K562 (cell line): ENCODE data around the gene KMT5C. TPM values are rescaled to one million over a fixed set of nuclear protein-coding genes. Genes with fewer than 3 reads are reported as not detected.

ENCODE experiments used
- ATAC-seq: fragments of 200-7000 bp; cut with Tn5 transposase; 3 replicates; pipeline ENCODE4 v1.9.1; 2020; ENCODE audit warnings: moderate library complexity
- BruUV-seq: library from RNA; stranded (reverse); fragments of 400-500 nt; replicated peaks from 2 replicates; lab custom pipeline; 2021; lab: Mats Ljungman, UMichigan
- CTCF ChIA-PET: fragments of 300-600 bp; formaldehyde crosslinking; extraction: SDS; loops from one replicate; lab custom pipeline; 2021; ENCODE audit warnings: low intra/inter-chr PET ratio; lab: Yijun Ruan, JAX
- POLR2A ChIA-PET: fragments of 300-600, 350-650 bp; sonication (Branson Sonifier 250); formaldehyde crosslinking; extraction: SDS; loops from one replicate; lab custom pipeline; 2021; ENCODE audit warnings: antibody characterized with exemption, inconsistent platforms; lab: Yijun Ruan, JAX
- DNase-seq, 4 experiments: peaks; one replicate each; pipeline versions ENCODE4 v3.0.0 to v3.0.0-alpha.2; 2011 to 2018; ENCODE audit warnings: low spot score in 3 of 4, mixed read lengths in 3 of 4; ENCODE audit errors: extremely low read depth in 1 of 4
- FAIRE-seq: peaks from 2 replicates; lab custom pipeline; 2011; peaks lifted over from hg19 to GRCh38; lab: Jason Lieb, UNC
- H2AFZ ChIP-seq: 2 replicates; pipeline ENCODE4 v1.6.0; 2011; ENCODE audit warnings: low read depth, low read length, control low read depth, inconsistent platforms
- H3K27ac ChIP-seq: fragments of 200-600 bp; 3 replicates; pipeline ENCODE4 v1.8.0; 2011; ENCODE audit warnings: low read depth, mild to moderate bottlenecking, control low read depth, inconsistent platforms, low read length, moderate library complexity, mixed read lengths; ENCODE audit errors: extremely low read depth
- H3K27me3 ChIP-seq, 2 experiments: fragments of 300-600 bp in 1 of 2; 2 replicates in 1 of 2; 3 replicates in 1 of 2; pipeline versions ENCODE4 v1.6.0 to v1.8.0; 2011; ENCODE audit warnings: inconsistent platforms in 2 of 2, low read length in 2 of 2, mild to moderate bottlenecking in 1 of 2, mixed read lengths in 1 of 2, moderate library complexity in 1 of 2; ENCODE audit not compliant: control insufficient read depth in 2 of 2, insufficient read depth in 2 of 2
- H3K36me3 ChIP-seq: fragments of 300-600 bp; 3 replicates; pipeline ENCODE4 v1.8.0; 2011; ENCODE audit warnings: mild to moderate bottlenecking, low read length, inconsistent platforms; ENCODE audit not compliant: control insufficient read depth, insufficient read depth
- H3K4me1 ChIP-seq, 2 experiments: fragments of 200-600 bp in 1 of 2; replicated peaks in 1 of 2; 2 replicates in 1 of 2; 3 replicates in 1 of 2; pipeline versions ENCODE4 v1.5.1 to v1.8.0; 2011; ENCODE audit warnings: inconsistent platforms in 2 of 2, low read length in 2 of 2, mild to moderate bottlenecking in 1 of 2, mixed read lengths in 1 of 2, moderate library complexity in 1 of 2; ENCODE audit not compliant: control insufficient read depth in 2 of 2, insufficient read depth in 2 of 2
- H3K4me2 ChIP-seq: 2 replicates; pipeline ENCODE4 v1.6.1; 2011; ENCODE audit warnings: low read length, control low read depth, inconsistent platforms, mixed read lengths; ENCODE audit not compliant: insufficient read depth
- H3K4me3 ChIP-seq: fragments of 200-600 bp; sonication (generic), shearing (Covaris generic); 2 replicates; pipeline ENCODE4 v1.5.1; 2016; ENCODE audit warnings: control low read depth, inconsistent platforms
- H3K79me2 ChIP-seq: fragments of 200-600 bp; 3 replicates; pipeline ENCODE4 v1.8.0; 2011; ENCODE audit warnings: low read length, inconsistent platforms; ENCODE audit not compliant: control insufficient read depth, insufficient read depth
- H3K9ac ChIP-seq, 2 experiments: 2 replicates each; pipeline versions ENCODE4 v1.6.0 to v1.6.1; 2011; ENCODE audit warnings: low read depth in 2 of 2, low read length in 2 of 2, control low read depth in 1 of 2, inconsistent platforms in 1 of 2, mild to moderate bottlenecking in 1 of 2, mixed read lengths in 1 of 2; ENCODE audit not compliant: insufficient read depth in 1 of 2
- H3K9me1 ChIP-seq: one replicate; pipeline ENCODE4 v1.6.0; 2011; ENCODE audit warnings: inconsistent platforms, mild to moderate bottlenecking, low read length, moderate library complexity; ENCODE audit not compliant: control insufficient read depth, insufficient read depth
- H3K9me3 ChIP-seq: replicated peaks from 2 replicates; pipeline ENCODE4 v1.5.1; 2011; ENCODE audit warnings: low read depth, low read length, inconsistent platforms; ENCODE audit not compliant: control insufficient read depth, insufficient read depth
- H4K20me1 ChIP-seq: replicated peaks from 2 replicates; pipeline ENCODE4 v1.6.1; 2011; ENCODE audit warnings: low read length, inconsistent platforms, mixed read lengths; ENCODE audit not compliant: control insufficient read depth, insufficient read depth
- BRF1 ChIP-seq: IDR thresholded peaks from 3 replicates; pipeline ENCODE4 v1.6.1; 2011; ENCODE audit warnings: borderline replicate concordance, mild to moderate bottlenecking; ENCODE audit not compliant: insufficient read length; ENCODE audit errors: extremely low read depth
- EP400 ChIP-seq: fragments of 450-650 bp; IDR thresholded peaks from 2 replicates; pipeline ENCODE4 v1.6.1; 2017; ENCODE audit warnings: antibody characterized with exemption, mild to moderate bottlenecking, moderate library complexity
- ETS2 ChIP-seq: IDR thresholded peaks from 2 replicates; pipeline ENCODE4 v1.6.1; 2016; ENCODE audit warnings: borderline replicate concordance, missing genetic modification characterization, mild to moderate bottlenecking, moderate library complexity, missing compliant biosample characterization; ENCODE audit not compliant: poor library complexity, severe bottlenecking
- NRF1 ChIP-seq, 2 experiments: fragments of 450-650 bp; IDR thresholded peaks in 1 of 2; conservative IDR thresholded peaks in 1 of 2; 2 replicates each; pipeline ENCODE4 v1.6.1; 2014; ENCODE audit warnings: mild to moderate bottlenecking in 2 of 2
- POU5F1 ChIP-seq: fragments of 150-350 bp; IDR thresholded peaks from 2 replicates; pipeline ENCODE4 v1.6.1; 2014; ENCODE audit warnings: borderline replicate concordance, low read length, low read depth, mild to moderate bottlenecking; ENCODE audit not compliant: partially characterized antibody
- SIX5 ChIP-seq, 2 experiments: IDR thresholded peaks; 2 replicates each; pipeline ENCODE4 v1.6.1; 2011; ENCODE audit warnings: low read length in 2 of 2, borderline replicate concordance in 1 of 2, low read depth in 1 of 2, mild to moderate bottlenecking in 1 of 2, moderate library complexity in 1 of 2; ENCODE audit not compliant: insufficient read depth in 1 of 2
- STAG1 ChIP-seq: sonication (generic); formaldehyde crosslinking; IDR thresholded peaks from 2 replicates; pipeline ENCODE4 v1.5.0; 2020; ENCODE audit warnings: missing genetic modification reagents, borderline replicate concordance
- TBL1XR1 ChIP-seq, 2 experiments: IDR thresholded peaks; 2 replicates each; pipeline ENCODE4 v1.6.1; 2012; ENCODE audit warnings: improper control_type of control experiment in 2 of 2, low read length in 2 of 2, mild to moderate bottlenecking in 1 of 2
- ZBTB11 ChIP-seq, 3 experiments: fragments of 200-800 bp in 1 of 3; fragments of 250-450 bp in 1 of 3; fragments of 450-650 bp in 1 of 3; sonication (Bioruptor Pico) in 1 of 3; sonication (Bioruptor generic) in 1 of 3; formaldehyde crosslinking in 1 of 3; IDR thresholded peaks; 2 replicates each; pipeline versions ENCODE4 v1.6.1 to v1.8.0; 2016 to 2022; ENCODE audit warnings: mild to moderate bottlenecking in 2 of 3, missing genetic modification characterization in 2 of 3, missing compliant biosample characterization in 1 of 3, moderate library complexity in 1 of 3
- ZFP36 ChIP-seq: fragments of 150-350 bp; IDR thresholded peaks from 2 replicates; pipeline ENCODE4 v1.6.1; 2018; ENCODE audit warnings: low read length, low read depth; ENCODE audit not compliant: partially characterized antibody
- ZNF175 ChIP-seq: fragments of 200-800 bp; sonication (Bioruptor generic); IDR thresholded peaks from 2 replicates; pipeline ENCODE4 v1.6.1; 2016; ENCODE audit warnings: low read depth, mild to moderate bottlenecking, missing genetic modification characterization, missing compliant biosample characterization
- ZNF408 ChIP-seq: fragments of 250-450 bp; sonication (Bioruptor Pico); IDR thresholded peaks from 2 replicates; pipeline ENCODE4 v1.4.0; 2020; ENCODE audit warnings: low read depth, mild to moderate bottlenecking, moderate library complexity
- ZNF644 ChIP-seq: fragments of 200-800 bp; sonication (Bioruptor generic); IDR thresholded peaks from 2 replicates; pipeline ENCODE4 v1.6.1; 2016; ENCODE audit warnings: low read depth, missing genetic modification characterization, missing compliant biosample characterization
- WGBS: fragments of 100-300 bp; shearing (Covaris generic); methylation state at CpG from one replicate; pipeline ENCODE4 v1.1.6; 2016; ENCODE audit warnings: low coverage, mixed read lengths; ENCODE audit not compliant: insufficient coverage; ENCODE audit errors: missing lambda C conversion rate; 5-methylcytosine and 5-hydroxymethylcytosine counted together
- in situ Hi-C: fragments of 300-500 bp; cut with MboI; formaldehyde crosslinking; loops from 4 replicates; pipeline ENCODE4 v1.15.0; 2018; ENCODE audit warnings: inconsistent platforms, mixed read lengths
- intact Hi-C: fragments of 100-400 bp; cut with micrococcal nuclease; formaldehyde crosslinking; loops from 2 replicates; pipeline ENCODE4 v1.14.2; 2022
- polyA plus RNA-seq, 8 experiments: library from polyadenylated mRNA; depleted of rRNA in 4 of 8; stranded (reverse) in 5 of 8; unstranded in 3 of 8; fragments of >200 nt; fragmentation: Nextera tagmentation in 2 of 8; fragmentation: Illumina TruSeq in 1 of 8; extraction: Ambion mirVana in 2 of 8; extraction: Trizol in 1 of 8; gene quantifications; 2 replicates each; pipeline versions ENCODE4 v1.2.1 to v1.2.3, GENCODE V29; 2011 to 2014; ENCODE audit warnings: inconsistent platforms in 1 of 8, missing spikeins in 1 of 8
- total RNA-seq, 7 experiments: library from RNA; depleted of rRNA in 6 of 7; stranded (reverse); fragments of >200 nt in 6 of 7; fragmentation: Illumina TruSeq in 2 of 7; extraction: Trizol in 2 of 7; gene quantifications; 2 replicates each; pipeline versions ENCODE4 v1.2.1 to v1.2.3, GENCODE V29; 2011 to 2021; ENCODE audit warnings: low replicate concordance in 1 of 7
- TF ChIP-seq, protein P1 (sequence below): fragments of 450-650 bp; IDR thresholded peaks from 2 replicates; pipeline ENCODE4 v1.6.1; 2016; ENCODE audit warnings: mild to moderate bottlenecking

The KMT5C gene
- total and polyA plus RNA-seq, 9 of the 15 experiments (the other 6 are each of a cell fraction or from before 2014, with no cell fraction given), result 0.15 to 53.5 (median 16.6) TPM

- ChIA-PET CTCF (no interaction called here), POLR2A (interaction anchor here (0.9 to 2.6 kb wide), 2 partner anchors 16 to 103 kb away, joined by 3 to 12 read pairs; partner anchors contain the start of gene UBE2S)
- Histone ChIP-seq H3K79me2 (no peaks in the 10 kb centered on the region), H3K4me1 (peaks cover 9 to 44% of the 10 kb centered on the region in 2 experiments; a peak in 4 of 5 replicates), H4K20me1 (no peaks in the 10 kb centered on the region), H3K9ac (no peak overlapping the region), H3K9me3 (no peaks in the 10 kb centered on the region; the same call in 1 of the 2 replicates), H3K4me2 (no peak overlapping the region), H3K27me3 (no peaks in the 10 kb centered on the region), H3K4me3 (no peak overlapping the region), H3K36me3 (peaks cover 5% of the 10 kb centered on the region; the same call in 1 of the 3 replicates), H3K27ac (no peak overlapping the region), H3K9me1 (no peaks in the 10 kb centered on the region), H2AFZ (no peak overlapping the region)
- no TSS peak for BruUV-seq
- FAIRE-seq (peak; percentile 87), DNase-seq (peak; percentile 69 to 86 (median 78)), ATAC-seq (peak; percentile 92)
- intact Hi-C loops, result loop anchor here (5.0 kb wide), 2 partner anchors 33 to 83 kb away; partner anchors contain the start of genes KMT5C and RPL28
- in situ Hi-C loops, result no loop called here
- WGBS, result 50% methylated on average over 23 of the region's 39 CpGs
- TF ChIP-seq TBL1XR1 (IDR thresholded peaks at IDR 0.05; ENCODE audit: low read length in 2 of 2), result no peak
- TF ChIP-seq BRF1, result no peak
- TF ChIP-seq ZFP36, result no peak
- TF ChIP-seq STAG1 (CRISPR knock-in tag), result no peak
- TF ChIP-seq ZNF408 (CRISPR knock-in tag), result no peak
- peak; percentile 98 for TF ChIP-seq SIX5 (IDR thresholded peaks at IDR 0.05; ENCODE audit: borderline replicate concordance in 1 of 2, insufficient read depth in 1 of 2, low read depth in 1 of 2, low read length in 2 of 2)
- TF ChIP-seq POU5F1, result peak; percentile 64
- TF ChIP-seq, protein P1, sequence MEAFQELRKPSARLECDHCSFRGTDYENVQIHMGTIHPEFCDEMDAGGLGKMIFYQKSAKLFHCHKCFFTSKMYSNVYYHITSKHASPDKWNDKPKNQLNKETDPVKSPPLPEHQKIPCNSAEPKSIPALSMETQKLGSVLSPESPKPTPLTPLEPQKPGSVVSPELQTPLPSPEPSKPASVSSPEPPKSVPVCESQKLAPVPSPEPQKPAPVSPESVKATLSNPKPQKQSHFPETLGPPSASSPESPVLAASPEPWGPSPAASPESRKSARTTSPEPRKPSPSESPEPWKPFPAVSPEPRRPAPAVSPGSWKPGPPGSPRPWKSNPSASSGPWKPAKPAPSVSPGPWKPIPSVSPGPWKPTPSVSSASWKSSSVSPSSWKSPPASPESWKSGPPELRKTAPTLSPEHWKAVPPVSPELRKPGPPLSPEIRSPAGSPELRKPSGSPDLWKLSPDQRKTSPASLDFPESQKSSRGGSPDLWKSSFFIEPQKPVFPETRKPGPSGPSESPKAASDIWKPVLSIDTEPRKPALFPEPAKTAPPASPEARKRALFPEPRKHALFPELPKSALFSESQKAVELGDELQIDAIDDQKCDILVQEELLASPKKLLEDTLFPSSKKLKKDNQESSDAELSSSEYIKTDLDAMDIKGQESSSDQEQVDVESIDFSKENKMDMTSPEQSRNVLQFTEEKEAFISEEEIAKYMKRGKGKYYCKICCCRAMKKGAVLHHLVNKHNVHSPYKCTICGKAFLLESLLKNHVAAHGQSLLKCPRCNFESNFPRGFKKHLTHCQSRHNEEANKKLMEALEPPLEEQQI, result no peak
- 0 out of 6 replicates have a peak, but pooled peaks of 1 of the 3 experiments have one; percentile 48 for TF ChIP-seq ZBTB11 (CRISPR knock-in tag; IDR thresholded peaks at IDR 0.05)
- TF ChIP-seq EP400, result no peak
- peak; percentile 50 to 59 for TF ChIP-seq NRF1 (conservative IDR thresholded peaks at IDR 0.05 in 1 of 2, IDR thresholded peaks at IDR 0.05 in 1 of 2)
- TF ChIP-seq ZNF175 (CRISPR knock-in tag), result 0 out of 2 replicates have a peak, but pooled peaks have one; percentile 0
- TF ChIP-seq ETS2 (tag), result no peak
- peak; percentile 58; the same call in 1 of the 2 replicates for TF ChIP-seq ZNF644 (tag)
Observed at GRCh38 chr19:55304279-55304978, 35.2 kb upstream of the KMT5C start.
